Neural cell (in vitro differentiated cells): Measurements from ENCODE around the gene PAX6.

Experiments used
- CTCF ChIP-seq: fragments of 450-650 bp; IDR thresholded peaks from 2 replicates; pipeline ENCODE4 v1.5.1; 2014; ENCODE audit warnings: antibody characterized with exemption, mild to moderate bottlenecking, moderate library complexity; ENCODE audit not compliant: poor library complexity, severe bottlenecking
- POLR2AphosphoS5 ChIP-seq: IDR thresholded peaks from 2 replicates; pipeline ENCODE4 v1.6.1; 2012

GRCh38 chr11:31805629-31806185, 5.4 kb downstream of the PAX6 start:
- TF ChIP-seq CTCF (no peak), POLR2AphosphoS5 (no peak)
